ENCODE results near the gene PSMA3.
"Not testable (repeated sequence)": the region's sequence is repeated elsewhere in the genome, so short reads cannot be mapped to it uniquely, and the experiment has no call there.

PSMA3 gene

DNA sequence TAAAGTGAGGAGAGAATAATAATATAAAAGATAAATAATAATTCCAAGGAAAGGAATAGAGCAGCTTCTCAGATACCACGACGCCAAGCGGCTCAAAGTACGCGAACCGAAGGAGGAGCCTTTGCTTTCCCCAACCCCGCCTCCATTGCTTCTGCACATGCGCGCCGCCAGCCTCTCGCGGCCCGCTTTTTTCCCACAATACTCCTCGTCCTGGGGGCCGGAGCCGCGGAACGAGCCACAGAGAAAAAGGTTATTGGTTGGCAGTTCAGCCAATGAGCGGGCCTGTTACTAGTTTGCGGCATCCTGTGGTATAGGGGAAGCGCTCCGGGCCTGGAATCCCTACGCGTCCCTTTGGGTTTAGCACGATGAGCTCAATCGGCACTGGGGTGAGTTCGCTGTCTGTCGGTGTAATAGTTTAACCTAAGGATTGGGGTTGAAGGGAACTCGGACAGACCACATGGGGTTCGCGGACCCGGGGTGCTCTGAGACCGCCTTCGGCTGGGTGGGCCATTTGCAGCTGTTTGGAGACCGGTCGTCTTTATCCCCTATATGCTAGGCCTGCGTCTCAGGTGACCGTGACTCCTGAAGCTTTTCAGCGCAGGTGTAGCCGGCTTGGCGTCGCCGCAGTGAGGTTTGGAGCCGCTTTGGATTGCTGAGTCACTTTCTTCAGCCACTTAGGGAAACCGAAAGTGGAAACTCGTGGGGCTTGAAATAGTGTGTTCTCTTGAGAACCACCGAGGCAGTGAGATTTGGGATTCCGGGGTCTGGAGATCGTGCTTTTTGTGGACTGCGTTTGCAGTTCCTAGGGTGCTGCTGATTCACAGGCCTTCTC is at the start of gene PSMA3:
Gene PSMA3, plus strand, starts transcription at position 288 of the 832 bp plus-strand sequence. Its CDS starts 78 bp downstream, at position 366.
- DNase-seq (ENCODE audit: low spot score): peak; percentile 97

DNA sequence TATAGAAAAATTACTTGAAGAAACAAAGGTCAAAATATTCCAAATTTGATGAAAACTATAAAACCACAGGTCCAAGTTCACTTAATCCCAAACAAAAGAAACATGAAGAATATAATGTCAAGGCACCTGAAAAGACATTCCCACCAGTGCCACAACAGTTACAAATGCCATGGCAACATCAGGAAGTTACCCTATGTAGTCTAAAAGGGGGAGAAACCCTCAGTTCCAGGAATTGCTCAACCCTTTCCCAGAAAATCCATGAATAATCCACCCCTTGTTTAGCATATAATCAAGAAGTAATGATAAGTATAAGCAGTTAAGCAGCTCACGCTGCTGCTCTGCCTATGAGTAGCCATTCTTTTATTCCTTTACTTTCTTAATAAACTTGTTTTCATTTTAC is 48.4 kb upstream of the PSMA3 start:
- DNase-seq (ENCODE audit: low spot score): no peak

DNA sequence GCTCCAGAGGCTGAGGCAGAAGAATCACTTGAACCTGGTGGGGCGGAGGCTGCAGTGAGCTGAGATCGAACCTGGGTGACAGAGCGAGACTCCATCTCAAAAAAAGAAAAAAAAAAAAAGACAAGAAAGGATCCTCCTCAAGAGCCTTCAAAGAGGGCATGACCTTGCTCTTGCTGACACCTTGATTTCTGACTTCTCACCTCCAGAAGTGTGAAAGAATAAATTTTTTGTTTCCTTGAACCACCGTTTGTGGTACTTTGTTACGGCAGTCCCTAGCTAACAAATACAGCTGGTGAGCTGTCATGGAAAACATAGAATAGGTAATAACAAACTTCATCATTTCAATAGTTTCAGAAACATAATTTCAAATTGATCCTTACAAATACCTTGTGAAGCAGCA is 46.6 kb upstream of the PSMA3 start:
- DNase-seq (ENCODE audit: low spot score): no peak

DNA sequence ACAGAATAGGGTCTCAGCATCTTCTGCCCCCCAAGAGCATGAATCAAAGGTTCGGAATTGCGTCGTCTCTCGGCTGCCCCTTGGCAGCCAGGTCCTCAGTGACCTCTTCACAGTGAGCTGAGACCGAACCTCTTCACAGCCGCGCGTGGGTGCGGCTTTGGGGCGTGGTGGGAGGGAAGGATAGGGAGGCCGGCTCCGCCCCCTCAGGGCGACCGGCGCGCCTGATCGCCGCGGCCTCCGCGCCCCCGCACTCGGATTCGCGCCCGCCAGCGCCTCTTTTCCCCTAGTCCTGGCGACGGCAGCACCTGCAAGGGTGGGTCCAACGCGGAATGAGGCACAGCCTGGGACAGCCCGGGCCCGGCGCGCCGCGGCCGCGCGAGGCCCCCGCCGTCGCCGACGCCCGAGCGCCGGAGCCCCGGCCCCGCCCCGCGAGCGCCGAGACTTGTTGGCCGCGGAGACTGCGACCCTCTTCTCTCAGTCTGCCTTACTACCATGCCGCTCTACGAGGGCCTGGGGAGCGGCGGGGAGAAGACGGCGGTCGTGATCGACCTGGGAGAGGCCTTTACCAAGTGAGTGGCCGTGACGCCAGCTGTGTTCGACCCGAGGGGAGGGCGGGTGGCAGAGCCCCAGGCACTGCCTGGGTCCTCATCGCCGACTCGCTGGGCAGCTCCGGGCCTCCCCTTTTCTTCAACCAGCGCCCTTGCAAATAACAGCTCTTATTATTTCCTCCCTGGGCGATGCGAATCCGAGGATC is 44.7 kb upstream of the PSMA3 start, which contains the start of gene ACTR10:
Gene ACTR10, plus strand, starts transcription at position 424 of the 754 bp plus-strand sequence. Its CDS starts 69 bp downstream, at position 493.
- DNase-seq (ENCODE audit: low spot score): peak; percentile 93

DNA sequence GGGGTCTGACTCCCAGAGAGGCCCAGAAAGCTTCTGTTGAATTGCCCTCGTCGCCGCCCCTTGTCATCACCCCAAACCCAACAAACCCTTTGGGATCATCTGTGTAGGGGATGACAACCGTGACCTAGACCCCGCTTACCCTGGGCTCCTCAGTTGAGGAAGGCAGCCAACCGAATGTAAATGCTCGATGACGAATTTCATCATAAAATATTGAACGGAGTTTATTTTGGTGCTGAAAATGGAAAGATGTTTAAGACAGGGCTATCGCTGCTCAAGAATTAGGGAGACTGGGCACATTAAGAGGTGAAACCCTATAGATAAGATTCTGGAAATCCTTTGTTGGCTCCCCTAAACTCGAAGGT is 44.2 kb upstream of the PSMA3 start:
- no peak for DNase-seq (ENCODE audit: low spot score)

DNA sequence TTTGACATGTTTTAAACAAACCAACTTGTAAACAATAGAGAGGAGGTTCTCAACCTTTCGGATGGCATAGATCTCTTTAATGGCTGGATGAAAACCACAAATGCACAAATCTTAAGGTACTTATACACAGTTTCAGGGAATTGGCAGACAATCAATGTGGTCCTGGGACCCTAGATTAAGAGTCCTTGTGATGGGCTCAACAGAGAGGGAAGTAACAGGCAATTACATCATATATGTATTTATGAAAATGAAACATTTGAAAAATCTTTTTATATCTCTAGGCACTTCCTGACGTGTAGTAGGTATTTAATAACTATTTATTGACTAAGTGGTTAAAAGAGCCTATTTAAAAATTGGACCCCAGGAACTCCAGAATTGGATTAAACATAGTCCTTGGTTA is 43.8 kb upstream of the PSMA3 start:
- no peak for DNase-seq (ENCODE audit: low spot score)

DNA sequence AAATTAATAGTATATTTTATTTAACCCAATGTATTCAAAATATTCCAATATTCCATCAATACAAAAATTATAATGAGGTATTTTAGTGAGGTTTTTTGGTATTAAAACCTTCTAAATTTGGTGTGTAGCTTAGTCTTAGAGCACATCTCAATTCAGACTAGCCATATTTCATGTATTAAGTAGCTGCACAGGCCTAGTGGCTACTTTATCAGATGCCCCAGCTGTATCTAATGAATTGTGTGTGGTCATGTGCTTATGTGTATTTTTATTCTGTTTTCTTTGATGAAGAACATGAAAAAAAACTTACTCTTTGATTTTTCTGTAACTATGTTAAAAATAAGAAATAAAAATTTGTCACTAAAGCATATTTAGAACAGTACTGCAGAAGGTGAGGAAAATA is 31.5 kb upstream of the PSMA3 start:
- DNase-seq (ENCODE audit: low spot score): no peak

DNA sequence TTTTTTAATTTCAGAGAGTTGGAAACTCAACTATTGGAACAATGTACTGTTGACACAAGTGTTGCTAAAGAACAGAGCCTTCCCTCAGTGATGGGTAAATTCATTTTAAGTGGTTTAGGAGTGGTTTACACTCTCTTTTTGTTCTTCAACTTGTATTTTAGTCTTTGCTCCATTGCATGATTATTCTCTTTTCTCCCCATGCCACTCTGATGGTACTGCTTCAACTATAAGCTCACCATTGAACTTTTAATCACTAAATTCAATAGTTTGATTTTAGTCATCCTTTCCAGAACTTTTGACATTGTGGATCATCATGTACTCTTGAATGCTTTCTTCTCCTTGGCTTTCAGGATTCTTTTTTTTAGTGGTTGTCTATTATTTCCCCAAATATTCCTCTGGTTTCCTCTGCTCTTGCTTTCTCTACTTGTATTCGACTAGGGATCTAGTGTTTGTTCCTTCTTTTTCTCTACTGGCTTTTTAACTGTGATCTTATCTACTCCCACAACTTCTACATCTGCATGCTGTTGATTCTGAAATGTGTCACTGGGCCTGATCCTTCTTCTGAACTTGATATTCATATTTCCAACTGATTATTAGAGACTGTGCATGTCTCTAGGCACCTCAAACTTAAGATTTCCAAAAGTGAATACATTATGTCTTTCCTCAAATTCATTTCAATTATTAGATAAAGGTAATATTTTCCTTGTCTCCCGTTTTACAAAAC is 29.3 kb upstream of the PSMA3 start:
- DNase-seq (ENCODE audit: low spot score): no peak

DNA sequence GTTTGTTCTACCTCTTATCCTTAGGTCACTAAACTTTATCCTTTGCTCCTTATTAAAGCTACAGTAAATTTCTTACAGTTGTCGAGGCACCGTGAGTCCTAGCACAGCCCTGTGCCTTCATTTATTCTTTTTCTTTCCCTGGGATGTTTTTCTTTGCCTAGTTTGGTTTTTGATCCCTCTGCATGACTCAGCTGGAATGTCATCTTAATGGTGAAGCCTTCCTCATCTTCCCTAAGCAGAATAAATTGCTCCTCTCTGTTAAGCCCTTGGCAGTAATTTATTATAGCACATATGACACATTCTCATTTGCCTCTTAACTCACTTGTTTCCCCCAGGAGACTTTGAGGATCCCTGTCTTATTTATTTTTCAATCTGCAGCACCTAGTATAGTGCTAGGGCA is 28.1 kb upstream of the PSMA3 start:
- DNase-seq (ENCODE audit: low spot score): no peak

DNA sequence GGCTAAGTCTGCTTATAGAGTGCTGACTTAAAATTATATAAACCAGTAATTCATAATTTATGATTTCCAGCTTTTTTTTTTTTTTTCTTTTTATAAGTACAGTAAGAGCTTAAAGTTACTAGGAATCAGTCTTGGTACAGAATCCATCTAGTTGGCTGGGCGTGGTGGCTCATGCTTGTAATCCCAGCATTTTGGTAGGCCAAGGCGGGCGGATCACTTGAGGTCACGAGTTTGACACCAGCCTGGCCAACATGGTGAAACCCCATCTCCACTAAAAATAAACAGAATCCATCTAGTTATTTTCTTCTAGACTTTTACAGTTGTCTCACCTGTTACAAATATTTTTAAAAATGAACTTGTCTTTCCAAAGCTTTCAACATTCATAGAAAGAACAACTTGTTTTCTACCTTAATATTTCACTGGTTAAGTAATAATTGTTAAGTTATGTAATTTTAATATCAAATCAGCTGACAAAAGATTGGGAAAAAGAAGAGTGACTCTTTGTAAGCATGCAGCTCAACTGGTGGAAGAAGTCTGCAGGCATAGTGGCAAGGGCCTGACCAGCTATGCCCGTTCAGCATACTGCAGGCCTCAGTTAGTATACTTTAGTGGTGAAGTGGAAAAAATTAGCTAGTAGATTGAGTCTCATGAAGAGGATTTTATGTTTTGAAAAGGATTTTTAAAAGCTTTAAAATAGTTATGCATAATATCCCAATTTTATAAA is 17.4 kb upstream of the PSMA3 start:
- DNase-seq (ENCODE audit: low spot score): no peak

DNA sequence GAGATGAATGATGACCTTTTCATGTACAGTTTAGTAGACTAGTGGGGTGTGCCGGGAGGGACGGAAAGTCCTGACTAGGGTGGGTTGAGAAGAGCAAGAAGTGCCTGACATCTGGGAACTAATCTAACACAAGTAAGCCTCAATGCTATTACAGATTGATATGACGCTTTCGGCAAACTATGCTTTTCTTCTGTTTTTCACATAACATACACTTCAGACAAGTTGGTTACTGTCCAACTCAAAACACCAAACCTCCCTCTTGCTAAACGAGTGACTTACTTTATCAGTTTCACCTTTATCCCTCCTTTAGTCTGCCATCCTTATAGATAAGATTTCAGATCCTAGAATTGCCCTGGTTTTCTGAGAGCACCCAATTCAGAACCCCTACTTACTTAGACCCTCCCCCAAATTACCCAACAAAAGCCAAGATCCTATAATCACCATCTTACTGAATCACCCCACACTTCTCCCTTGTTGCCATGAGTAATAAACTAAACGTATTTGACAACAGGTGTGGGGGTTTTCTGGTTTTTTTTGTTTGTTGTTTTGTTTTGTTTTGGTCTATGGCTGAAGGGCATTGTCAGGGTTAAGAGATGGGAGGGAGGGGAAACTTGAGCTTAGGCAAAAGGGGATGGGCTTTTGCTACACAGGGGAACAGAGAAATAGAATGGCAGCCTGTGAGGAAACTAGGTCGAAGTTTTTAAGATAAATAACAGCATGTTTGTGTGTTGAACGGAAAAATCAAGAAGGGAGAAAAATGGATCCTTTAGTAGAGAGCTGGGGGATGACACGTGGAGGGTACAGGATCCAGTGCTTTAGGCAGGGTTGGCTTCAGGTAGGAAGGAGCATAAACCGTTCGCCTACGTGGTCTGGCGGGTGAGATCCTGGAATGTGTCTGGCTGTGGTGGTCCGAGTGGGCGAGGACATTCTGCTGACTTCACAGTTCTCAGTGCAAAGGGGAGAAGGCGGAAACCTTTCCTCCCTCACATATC is 6.1 kb upstream of the PSMA3 start:
- DNase-seq (ENCODE audit: low spot score): peak; percentile 72

DNA sequence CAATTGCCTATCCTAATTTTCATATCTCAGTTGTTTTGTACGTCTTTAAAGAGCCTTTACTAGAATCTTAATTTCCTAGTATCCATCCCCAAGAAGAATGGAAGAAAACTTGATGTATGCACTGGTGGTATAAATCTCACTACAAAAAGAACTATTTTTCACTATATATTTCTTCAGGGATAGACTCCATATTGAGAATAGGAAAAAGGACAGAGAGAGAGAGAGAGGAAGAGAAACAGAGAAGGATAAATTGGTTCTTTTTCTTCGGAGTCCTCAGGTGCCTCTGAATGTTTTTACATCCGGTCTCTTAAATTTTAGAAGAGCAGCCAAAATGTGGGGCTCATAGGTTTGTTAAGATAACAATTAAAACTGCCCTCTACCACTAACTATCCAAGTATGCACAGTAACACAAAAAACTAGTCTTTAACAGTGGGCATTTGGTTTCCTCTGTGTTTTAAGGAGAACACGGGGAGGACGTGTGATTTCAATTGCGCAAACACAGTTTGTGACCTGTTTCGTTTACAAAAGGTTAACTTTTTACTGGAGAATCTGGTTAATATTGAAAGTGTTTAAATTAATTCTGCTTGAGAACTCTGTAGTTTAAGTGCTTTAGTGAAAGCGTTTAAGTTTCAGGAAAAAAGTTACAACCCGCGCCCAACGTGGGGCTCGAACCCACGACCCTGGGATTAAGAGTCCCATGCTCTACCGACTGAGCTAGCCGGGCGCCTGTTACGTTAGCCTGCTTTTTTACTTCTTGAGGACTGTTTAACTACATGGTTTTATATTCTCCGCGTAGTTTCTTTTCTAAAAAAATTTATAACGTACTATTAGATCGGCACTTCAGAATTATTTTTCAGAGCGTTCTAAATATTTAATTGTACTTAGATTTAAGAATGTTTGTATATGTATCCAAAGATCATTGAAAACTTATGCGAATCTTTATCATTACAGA is 5.1 kb upstream of the PSMA3 start:
- DNase-seq (ENCODE audit: low spot score): peak; percentile 85

DNA sequence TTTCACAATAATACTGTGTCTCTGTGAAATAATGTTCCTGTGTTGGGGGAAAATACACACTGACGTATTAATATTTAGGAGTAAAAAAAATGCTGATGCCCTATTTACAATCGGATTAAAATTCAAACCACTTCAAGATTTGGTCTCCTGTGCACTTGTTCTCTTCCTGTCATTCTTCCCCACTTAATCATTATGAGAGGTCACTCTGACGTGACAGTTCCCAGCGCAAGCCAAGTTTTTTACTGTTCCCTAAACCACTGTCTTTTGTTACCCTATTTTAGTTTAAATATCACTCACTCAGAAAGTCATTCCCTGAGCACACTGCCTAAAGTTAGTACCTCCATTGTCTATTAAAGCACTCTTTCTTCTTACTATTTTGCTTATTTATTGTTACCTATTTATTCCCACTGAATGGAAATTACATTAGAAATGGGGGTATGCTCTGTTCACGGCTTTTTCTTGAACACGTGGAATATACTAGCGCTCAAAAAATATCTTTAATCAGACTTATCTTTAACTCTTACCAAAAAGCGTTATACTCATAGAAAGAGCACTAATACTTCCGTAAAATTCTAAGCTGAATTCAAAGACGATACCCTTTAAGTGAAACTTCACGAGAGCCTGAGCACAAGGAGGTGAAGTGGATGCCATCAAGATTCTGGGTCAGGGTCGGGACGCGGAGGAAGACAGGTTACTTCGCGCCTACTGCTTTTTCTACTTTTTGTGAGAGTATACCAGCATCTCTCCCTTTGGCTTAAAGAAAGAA is 670 bp upstream of the PSMA3 start:
- no peak for DNase-seq (ENCODE audit: low spot score)

DNA sequence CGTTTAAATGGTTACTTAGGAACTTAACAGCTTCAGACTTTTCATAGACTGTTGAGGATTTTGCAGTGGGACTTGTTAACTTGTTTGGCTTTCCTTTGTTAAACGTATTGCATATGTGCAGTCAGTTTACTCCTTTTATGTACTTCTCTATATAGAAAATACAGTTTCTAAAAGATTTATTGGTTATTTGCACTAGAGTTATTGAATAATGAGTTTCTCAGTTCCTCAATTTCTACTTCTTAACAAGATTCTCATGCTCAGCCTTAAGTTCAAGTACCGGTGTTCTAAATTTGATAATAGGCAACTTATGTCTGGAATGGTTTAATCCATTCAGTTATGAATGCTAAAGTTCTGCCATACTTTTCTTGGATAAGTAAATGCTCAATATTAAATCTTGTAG is 919 bp downstream of the PSMA3 start:
- no peak for DNase-seq (ENCODE audit: low spot score)

DNA sequence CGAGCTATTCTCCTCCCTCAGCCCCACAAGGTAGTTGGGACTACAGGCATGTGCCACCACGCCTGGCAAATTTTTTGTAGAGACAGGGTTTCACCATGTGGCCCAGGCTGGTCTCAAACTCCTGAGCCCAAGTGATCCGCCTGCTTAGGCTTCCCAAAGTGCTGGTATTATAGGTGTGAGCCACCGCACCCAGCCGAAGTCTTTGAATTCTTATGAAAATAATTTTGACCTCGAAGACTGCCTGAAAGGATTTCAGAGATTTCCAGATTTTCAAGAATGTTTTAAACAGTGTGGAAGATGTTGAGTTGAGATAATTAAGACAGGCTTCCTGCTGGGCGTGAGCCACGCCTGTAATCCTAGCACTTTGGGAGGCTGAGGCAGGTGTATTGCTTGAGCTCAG is 5.0 kb downstream of the PSMA3 start:
- DNase-seq (ENCODE audit: low spot score): no peak

DNA sequence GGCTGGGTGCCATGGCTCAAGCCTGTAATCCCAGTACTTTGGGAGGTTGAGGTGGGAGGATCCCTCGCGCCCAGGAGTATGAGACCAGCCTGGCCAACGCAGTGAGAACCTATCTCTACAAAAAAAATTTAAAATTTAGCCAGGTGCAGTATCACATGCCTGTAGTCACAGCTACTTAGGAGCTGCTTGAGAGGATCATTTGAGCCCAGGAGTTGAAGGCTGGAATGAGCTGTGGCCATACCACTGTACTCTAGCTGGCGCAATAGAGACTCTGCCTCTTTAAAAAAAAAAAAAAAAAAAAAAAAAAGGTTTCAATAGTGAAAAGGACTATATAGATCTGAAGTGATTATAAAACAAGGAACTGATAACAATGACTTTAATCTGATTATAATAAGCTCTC is 13.5 kb downstream of the PSMA3 start:
- no peak for DNase-seq (ENCODE audit: low spot score)

DNA sequence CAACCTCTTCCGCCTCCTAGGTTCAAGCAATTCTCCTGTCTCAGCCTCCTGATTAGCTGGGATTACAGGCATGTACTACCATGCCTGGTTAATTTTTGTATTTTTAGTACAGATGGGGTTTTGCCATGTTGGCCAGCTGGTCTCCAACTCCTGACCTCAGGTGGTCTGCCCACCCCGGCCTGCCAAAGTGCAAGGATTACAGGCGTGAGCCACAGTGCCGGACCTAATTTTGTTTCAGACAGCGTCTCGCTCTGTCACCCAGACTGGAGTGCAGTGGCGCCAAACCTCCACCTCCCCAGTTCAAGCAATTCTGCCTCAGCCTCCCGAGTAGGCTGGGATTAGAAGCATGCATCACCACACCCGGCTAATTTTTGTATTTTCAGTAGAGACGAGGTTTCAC is 17.4 kb downstream of the PSMA3 start:
- not testable (repeated sequence) for DNase-seq (ENCODE audit: low spot score)

DNA sequence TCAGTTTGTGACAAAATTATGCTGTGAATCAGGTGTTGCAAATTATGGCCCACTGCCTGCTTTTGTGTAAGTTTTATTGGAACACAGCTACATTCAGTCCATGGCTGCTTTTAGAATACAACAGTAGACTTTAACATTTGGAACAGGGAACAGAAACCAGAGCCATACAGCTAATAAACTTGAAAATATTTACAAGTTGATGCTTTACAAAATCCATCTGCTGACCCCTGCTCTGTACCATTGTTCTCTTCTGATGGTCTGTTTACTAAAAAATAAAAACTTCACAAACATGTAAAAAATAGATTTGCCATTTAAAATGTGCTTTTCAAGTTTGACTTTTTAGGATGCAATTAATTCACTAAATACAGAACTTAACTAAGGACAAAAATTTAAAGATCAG is 20.8 kb downstream of the PSMA3 start:
- no peak for DNase-seq (ENCODE audit: low spot score)

DNA sequence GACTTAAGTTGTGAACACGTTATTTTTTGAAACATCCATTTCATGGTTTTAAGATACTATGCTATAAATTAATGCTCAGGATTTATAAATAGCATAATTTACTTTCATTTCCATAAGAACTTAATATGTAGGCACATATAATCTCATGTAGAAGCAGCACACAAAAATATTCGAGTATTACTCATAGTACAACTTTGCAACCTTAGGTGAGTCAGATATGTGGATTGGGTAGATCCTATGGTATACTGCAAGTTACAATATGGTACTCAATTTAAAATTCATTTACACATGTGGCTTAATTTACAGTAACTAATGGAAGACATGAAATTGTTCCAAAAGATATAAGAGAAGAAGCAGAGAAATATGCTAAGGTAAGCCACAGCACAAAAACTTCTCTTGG is 26.0 kb downstream of the PSMA3 start:
- no peak for DNase-seq (ENCODE audit: low spot score)
